ENCODE measurements around the gene TLE6. TPM values are rescaled to one million over a fixed set of nuclear protein-coding genes. Genes with fewer than 3 reads are reported as not detected.
"Not testable (repeated sequence)": the region's sequence is repeated elsewhere in the genome, so short reads cannot be mapped to it uniquely, and the experiment has no call there.

Gene TLE6
- total RNA-seq, 1 donor, result 0.27 TPM

DNA sequence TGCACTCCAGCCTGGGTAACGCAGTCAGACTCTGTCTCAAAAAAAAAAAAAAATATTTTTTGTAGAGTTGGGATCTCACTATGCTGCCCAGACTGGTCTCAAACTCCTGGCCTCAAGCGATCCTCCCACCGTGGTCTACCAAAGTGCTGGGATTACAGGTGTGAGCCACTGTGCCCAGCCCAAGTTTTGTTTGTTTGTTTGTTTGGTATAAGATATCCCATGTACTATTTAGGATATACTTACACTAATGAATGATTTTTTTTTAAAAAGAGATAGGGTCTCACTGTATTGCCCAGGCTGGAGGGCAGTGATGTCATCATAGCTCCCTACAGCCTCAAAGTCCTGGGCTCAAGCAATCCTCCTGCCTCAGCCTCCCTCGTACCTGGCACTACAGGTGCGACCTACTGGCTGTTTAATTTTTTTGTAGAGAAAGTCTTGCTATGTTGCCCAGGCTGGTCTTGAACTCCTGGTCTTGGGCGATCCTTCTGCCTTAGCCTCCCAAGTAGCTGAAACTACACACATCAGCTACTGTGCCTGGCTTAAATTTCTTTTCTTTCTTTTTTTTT lies 24.0 kb downstream of the TLE6 start:
- DNase-seq (ENCODE audit: low read depth in 2 of 3, low spot score in 2 of 3), result no peak

DNA sequence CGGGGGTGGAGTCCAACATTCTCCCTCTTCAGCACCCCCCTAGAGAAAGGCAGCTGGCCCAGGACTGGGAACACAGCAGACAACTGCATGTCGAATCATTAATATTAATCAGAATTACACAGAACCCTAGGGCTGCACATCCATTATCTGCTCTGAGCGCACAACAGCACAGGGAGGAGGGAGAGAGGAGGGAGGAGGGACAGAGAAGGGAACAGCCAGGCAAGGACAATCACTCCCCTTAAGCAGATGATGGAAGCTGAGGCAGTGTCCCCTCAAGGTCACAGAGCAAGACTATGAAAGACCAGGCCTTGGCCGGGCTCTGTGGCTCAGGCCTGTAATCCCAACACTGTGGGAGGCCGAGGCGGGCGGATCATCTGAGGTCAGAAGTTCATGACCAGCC lies 25.7 kb downstream of the TLE6 start:
- DNase-seq (ENCODE audit: low read depth in 2 of 3, low spot score in 2 of 3), result no peak

DNA sequence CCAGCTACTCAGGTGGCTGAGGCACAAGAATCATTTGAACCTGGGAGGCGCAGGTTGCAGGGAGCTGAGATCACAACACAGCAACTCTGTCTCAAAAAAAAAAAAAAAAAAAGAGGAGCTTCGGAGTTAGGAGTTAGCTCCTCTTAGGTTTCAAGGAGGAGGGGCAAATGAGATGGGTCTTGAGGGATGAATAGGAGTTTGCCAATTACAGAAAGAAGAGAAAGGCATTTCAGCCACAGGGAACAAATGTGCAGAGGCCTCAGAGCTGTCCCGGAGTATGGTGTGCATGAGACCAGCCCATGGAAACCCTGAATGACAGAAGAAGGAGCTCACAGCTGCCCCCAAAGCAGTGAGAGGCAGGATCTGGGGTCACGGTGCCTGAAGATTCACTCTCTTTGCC lies 27.2 kb downstream of the TLE6 start:
- no peak for DNase-seq (ENCODE audit: low read depth in 2 of 3, low spot score in 2 of 3)

DNA sequence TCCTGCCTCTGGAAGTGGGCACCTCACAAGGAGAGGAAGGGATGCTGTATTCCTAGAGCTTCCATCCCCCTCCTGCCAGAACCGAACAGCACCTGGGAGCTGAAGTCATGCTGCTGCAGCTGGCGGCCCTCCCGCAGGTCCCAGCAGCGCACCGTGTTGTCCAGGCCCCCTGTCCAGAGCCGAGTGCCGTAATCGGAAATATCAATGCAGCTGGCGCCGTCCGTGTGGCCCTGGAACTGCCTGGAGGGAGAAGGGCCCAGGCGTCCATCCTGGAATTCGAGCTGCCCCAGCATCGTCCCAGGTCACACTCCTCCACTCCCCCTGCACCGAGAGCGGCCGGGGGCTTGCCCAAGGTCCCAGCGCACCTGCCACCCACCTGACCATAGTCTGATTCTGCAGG lies 28.0 kb downstream of the TLE6 start:
- no peak for DNase-seq (ENCODE audit: low read depth in 2 of 3, low spot score in 2 of 3)

DNA sequence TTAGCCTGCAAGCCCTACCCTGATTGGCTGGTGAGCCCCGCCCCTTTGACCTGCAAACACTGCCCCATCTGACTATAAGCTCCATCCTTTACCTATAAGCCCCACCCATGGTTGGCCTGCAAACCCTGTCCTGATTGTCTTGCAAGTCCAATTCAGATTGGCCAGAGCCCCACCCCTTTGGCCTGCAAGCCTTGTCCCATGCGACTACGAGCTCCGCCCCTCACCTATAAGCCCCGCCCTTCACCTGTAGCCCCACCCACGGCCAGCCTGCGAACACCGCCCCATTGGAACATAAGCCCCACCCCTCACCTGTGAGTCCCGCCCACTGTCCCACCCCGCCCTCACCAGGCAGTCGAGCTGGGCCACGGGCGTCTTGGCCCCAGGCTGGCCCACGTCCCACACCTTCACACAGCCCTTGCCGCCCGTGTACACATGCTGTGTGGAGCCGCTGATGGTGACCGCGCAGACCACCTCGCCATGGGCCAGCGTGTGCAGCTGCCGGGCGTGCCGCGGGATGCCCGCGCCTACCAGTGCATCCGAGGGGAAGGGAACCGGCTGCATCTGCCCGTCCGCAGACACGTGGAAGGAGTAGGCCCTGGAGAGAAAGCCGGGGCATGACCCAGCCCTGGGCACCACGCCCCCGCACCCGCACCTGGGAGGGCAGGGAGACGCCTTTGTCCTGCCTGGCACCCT lies 28.9 kb downstream of the TLE6 start:
- no peak for DNase-seq (ENCODE audit: low read depth in 2 of 3, low spot score in 2 of 3)

DNA sequence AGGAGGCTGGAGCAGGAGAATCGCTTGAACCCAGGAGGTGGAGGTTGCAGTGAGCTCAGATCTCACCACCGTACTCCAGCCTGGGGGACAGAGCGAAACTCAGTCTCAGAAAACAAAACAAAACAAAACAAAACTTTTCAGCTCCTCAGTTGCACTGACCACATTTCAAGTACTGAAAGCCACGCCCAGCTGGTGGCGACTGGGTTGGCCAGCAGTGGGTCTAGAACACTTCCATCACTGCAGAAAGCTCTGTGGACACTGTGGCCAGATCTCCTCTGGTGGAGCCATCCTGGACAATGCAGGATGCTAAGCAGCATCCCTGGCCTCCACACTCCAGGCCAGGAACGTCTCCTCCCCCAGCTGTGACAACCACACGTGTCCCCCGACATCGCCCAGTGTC lies 30.6 kb downstream of the TLE6 start:
- no peak for DNase-seq (ENCODE audit: low read depth in 2 of 3, low spot score in 2 of 3)

DNA sequence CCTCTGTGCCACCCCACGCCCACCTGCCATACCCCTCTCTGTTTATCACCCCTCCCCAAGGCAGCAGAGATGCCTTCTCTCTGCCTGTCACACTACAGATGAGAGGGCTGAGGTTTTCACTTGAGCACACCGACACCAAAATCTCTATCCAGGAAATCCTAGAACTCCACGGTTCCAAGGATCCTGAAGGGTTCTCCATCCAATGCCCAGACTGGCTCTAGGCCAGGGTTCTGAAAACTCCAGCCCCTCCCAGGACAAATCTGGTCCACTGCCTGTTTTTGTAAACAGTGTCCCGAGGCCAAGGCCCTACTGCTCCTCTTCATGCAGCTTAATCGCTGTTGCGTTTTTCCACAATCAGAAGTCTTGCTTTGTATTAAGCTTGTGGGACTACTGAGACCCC lies 31.6 kb downstream of the TLE6 start:
- no peak for DNase-seq (ENCODE audit: low read depth in 2 of 3, low spot score in 2 of 3)

DNA sequence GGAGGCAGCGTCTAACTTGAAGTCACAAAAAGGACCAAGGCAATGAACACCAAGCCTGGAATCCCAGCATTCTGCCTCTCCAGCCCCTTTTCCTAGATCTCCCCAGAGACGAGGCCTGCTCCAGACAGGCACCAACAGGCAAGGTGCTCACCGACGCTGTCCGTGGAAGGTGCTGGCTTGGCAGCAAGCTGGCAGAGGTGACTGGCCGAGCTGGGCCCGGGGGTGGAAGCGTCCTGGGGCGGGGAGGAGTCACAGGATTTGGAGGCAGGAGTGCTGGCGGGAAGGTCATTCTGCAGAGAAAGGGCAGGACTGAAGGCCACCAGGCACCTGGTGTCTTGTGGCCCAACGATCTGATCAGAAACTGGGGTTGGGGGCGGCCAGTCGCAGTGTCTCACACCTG lies 33.5 kb downstream of the TLE6 start:
- no peak for DNase-seq (ENCODE audit: low read depth in 2 of 3, low spot score in 2 of 3)

DNA sequence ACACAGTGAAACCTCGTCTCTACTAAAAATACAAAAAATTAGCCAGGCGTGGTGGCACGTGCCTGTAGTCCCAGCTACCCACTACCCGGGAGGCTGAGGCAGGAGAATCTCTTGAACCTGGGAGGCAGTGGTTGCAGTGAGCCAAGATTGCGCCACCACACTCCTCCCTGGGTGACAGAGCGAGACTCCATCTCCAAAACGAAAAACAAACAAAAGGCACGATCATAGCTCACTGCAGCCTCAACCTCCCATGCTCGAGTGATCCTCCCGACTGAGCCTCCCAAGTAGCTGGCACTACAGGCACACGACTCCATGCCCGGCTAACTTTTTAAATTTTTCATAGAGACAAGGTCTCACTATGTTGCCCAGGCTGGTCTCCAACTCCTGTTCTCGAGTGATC lies 34.7 kb downstream of the TLE6 start:
- not testable (repeated sequence) for DNase-seq (ENCODE audit: low read depth in 2 of 3, low spot score in 2 of 3)

DNA sequence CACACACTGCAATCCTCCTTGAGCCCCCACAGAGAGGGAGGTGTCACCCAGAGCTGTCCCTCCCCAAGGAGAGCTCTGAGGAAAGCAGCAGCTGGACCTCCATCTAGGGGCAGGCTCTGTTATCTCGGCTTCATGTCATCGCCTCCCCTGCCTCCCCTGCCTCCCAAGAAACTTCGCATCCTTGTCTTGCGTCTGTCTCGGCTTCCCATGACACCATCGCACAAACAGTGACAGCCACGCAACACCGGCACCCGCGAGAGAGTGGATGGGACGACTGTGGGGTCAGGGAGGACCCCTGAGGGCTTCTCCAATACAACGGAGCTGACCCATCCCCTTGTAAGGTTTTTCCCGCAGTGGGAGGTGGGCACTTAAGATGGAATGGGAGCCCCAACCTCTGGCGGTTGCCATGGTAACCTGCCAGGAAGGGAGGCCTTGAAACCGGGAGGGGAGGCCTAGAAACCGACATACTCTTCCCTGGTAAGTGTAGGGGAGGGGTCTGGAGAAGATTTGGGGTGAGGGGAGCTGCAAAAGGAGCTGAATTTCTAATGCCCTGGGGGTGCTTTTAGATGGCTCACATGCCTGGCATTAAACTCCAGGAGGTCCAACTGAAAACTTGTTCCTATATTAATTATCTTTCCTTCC lies 35.4 kb downstream of the TLE6 start:
- DNase-seq (ENCODE audit: low read depth in 2 of 3, low spot score in 2 of 3), result no peak

DNA sequence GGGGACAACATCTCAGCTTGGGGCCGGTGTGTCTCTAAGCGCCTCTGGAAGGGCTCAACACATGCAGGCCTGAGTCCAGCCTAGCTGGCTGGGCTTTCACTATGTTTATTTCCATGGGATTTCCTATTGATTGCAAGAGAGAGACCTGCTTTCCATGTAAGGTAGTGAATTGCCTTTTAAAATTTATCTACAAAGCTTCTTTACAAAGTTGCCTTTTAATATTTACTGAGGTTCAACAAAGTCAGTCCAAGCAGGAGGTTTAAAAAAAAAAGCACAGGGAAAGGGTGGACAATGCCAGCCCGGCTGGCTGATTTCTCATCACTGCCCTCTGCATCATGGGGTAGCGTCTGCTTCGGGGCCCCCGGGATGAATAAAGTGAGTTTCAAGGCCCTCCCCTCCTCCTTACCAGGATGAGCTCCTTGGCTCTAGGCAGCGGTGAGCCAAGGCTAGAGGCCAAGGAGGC lies 35.9 kb downstream of the TLE6 start:
- DNase-seq (ENCODE audit: low read depth in 2 of 3, low spot score in 2 of 3), result no peak

DNA sequence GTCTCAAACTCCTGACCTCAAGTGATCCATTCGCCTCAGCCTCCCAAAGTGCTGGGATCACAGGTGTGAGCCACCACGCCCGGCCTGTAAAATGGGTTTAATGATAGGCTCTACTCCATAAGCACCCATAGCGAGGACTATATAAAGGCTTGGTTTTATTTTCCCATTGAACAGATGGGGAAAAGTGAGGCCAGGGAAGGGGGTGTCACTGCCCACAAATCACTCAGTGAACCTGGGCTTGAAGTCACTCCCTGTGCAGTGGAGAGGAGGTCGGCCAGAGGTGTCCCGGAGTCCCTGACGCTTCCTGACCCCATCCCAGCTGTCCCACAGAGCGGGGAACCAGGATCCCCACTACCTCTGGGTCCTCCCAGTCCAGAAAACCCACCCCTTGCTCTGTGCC lies 36.8 kb downstream of the TLE6 start:
- no peak for DNase-seq (ENCODE audit: low read depth in 2 of 3, low spot score in 2 of 3)

DNA sequence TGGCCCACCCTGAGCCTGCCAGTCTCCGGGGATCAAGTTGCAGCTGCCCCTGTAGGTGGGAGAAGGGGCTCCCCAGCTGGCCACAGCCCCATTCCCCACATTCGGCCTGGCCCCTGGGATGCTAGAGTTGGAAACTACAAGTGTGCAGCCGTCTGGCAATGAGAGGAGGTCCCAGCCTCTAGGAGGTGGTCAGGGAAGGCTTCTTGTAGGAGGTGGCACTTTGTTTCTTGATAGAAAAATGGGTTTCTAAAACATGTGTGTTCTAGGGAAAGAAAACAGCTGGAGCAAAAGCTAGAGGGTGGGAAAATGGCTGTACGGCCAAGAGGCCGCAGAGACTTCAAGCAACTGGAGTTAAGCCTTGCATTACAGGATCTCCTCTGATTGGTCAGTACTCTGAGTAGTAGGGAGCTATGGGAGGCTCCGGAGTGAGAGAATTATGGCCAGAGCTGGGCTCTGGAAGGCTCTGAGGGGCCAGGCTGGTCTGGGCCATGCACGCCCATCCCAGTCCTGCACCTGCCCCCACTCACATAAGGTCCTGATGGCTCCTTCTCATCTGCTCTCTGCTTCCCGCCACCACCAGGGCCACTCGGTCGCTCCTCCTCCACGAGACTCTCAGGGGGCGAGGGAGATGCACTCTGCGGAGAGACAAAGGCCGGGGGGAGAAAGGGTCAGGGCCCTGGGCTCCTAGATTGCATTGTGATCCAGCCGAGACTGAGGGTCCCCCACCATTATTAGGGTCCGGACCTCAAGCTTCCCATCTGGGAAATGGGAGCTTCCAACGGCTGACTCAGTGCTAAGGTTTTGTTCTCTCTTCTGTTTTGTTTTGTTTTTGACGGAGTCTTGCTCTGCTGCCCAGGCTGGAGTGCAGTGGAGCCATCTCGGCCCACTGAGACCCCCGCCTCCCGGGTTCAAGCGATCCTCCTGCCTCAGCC lies 38.0 kb downstream of the TLE6 start:
- no peak for DNase-seq (ENCODE audit: low read depth in 2 of 3, low spot score in 2 of 3)

DNA sequence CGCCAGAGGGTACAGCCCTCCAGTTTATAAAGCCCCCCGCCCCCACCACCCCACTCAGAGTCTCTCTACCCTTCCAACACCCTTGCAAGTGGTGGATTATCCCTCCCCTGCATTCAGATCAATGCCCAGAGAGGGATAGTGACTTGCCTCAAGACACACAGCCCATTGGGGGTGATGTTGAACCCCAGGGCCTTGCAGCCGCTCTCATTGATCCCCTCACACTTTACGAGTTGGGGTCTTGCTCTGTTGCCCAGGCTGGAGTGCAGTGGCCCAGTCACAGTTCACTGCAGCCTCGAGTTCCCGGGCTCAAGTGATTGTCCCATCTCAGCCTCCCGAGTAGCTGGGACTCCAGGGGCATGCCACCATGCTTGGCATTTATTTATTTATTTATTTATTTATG lies 40.6 kb downstream of the TLE6 start:
- DNase-seq (ENCODE audit: low read depth in 2 of 3, low spot score in 2 of 3), result no peak

DNA sequence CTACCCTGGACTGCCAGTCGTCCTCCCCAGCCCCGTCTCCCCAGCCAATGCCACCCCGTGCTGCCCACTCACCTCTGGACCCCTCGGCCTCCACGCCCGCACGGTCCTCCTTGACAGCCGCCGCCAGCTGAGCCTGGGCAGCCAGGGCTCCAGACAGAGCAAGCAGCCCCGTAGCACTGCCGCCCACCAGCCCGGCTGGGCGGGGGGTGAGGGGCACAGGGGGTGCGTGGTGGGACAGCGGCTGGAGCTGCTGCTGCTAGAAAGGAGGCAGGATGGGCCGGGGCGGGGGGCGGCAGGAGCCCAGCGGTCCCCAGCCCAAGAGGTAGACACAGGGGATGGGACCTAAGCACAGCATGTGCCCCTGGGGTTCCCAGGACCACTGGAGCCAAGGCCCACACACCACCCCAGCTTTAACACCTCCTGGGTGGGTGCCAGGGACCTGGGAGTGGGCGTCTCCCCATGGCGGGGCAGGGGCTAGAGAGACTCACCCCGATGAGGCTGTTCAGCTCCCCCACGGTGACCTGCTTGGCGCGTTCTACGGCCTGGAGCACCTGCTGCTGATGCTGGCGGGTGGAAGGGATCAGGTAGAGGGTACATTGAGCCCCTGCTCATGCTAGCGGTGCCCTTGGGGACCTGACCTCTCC lies 42.0 kb downstream of the TLE6 start:
- no peak for DNase-seq (ENCODE audit: low read depth in 2 of 3, low spot score in 2 of 3)

DNA sequence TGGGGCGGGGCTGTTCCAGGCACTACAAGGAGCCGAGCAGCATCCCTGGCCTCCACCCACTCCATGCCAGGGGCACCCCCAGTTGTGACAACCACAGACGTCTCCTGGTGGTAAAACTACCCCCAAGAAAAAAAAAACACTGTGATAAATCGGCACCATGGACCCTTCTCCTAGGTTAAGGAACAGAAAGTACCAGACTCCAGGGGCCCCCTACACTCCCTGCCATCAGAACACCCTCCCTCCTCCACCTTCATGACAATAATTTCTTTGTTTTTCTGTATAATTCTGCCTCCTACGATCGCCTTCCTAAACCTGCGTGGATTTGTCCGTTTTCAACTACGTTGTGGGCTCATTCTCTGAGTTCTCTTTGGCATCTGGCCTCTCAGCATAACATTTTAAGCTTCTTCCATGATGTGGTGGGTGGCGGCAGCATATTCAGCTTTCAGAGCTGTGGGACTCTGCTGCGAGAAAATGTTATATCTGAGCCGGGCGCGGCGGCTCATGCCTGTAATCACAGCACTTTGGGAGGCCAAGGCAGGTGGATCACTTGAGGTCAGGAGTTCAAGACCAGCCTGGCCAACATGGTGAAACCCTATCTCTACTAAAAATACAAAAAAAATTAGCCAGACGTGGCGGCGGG lies 43.1 kb downstream of the TLE6 start:
- DNase-seq (ENCODE audit: low read depth in 2 of 3, low spot score in 2 of 3), result no peak

DNA sequence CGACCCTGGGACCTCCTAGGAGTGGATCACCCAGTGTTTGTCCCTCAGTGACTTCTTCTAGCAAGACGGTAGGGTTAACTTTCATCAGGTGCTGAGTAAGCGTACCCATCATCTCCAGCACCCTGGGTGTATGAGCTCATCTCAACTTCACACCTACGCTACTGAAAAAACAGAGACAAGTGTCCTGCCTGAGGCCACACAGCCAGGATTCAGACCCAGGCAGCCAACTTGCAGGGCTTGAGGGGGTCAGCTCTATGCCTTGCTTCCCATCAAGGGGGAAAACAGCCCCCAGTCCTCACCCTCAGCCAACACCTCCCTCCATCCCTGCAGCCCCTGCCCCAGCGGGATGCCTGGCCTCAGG lies 47.1 kb downstream of the TLE6 start:
- DNase-seq (ENCODE audit: low read depth in 2 of 3, low spot score in 2 of 3), result no peak

DNA sequence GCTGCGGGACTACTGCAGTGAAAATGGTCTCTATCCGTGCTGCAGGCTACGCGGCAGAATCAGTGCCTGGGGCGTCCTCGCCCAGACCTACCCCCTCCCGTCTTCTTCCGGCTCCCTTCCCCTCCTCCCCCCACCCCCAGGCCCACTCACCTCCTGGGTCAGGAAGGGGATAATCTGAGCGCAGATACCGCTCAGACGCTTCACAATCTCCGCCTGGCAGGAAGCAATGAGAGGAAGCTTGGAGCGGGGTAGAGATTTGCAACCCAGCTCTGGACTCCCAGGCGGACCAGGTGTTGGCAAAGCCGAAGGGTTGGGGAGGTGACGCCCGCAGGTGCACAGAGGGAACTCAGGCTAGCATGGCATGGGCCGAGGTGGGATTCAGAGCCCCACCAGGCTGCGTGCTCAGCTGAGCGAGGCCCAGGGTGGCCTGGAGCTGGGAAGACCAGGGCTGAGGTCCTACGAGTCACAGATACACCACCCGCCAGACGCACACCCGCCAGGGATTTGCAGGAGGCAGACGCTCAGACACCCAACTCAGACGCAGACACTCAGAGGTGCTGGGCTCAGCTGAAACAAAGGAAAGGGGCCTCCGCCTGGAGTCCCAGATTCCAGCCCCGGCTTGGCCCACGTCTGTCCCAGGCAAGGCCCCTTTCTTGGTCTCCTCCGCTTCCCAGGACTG lies 47.6 kb downstream of the TLE6 start:
- peak in 1 of 3 donors; percentile 62 for DNase-seq (ENCODE audit: low read depth in 2 of 3, low spot score in 2 of 3)

DNA sequence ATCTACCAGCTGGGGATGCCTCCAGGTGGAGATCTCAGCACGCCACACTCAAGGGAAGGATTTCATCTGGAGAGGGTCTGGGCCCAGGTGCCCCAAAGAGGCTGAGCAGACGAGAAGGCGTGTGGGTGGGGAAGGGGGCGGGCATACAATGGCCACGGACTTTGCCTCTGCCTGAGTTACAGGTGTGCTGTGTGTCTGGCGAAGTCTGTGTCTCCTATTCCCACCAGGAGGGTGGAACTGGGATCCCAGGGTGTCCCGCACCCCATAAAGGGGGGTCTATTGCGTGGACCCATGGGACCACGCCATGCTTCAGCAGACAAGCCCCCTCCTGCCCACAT lies 48.2 kb downstream of the TLE6 start:
- no peak for DNase-seq (ENCODE audit: low read depth in 2 of 3, low spot score in 2 of 3)

DNA sequence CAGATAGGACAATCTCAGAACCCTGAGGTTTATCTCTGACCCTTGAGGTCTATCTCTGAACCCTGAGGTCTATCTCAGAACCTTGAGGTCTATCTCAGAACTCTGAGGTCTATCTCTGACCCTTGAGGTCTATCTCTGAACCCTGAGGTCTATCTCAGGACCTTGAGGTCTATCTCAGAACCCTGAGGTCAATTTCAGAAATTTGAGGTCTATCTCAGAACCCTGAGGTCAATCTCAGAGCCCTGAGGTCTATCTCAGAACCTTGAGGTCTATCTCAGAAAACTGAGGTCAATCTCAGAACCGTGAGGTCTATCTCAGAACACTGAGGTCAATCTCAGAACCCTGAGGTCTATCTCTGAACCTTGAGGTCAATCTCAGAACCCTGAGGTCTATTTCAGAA lies 49.4 kb downstream of the TLE6 start:
- DNase-seq (ENCODE audit: low read depth in 2 of 3, low spot score in 2 of 3), result no peak

Measured in hematopoietic multipotent progenitor cell (in vitro differentiated cells).